ENCODE measurements around the gene PCSK2. TPM values are rescaled to one million over a fixed set of nuclear protein-coding genes. Genes with fewer than 3 reads are reported as not detected.
A peak's percentile ranks its signal among the peaks of the same experiment; 100 is the strongest.

The PCSK2 gene
- total and polyA plus RNA-seq, 8 donors = 5.4 to 51.0 (median 9.3) TPM

- Histone ChIP-seq H3K9me3 (no peaks in the 10 kb centered on the region), H3K36me3 (no peaks in the 10 kb centered on the region), H3K4me3 (no peak overlapping the region), H3K27me3 (no peaks in the 10 kb centered on the region), H3K27ac (no peak overlapping the region), H3K4me1 (no peaks in the 10 kb centered on the region)
- intact Hi-C loops (cut with DNase I) = no loop called here
- WGBS, 2 donors = 37 to 45% methylated on average over 4 of the region's 4 CpGs
- ATAC-seq (peak in 3 of 4 donors; percentile 65 to 87 (median 76)), DNase-seq (no peak), FAIRE-seq (no peak)
- TF ChIP-seq CTCF (IDR thresholded peaks at IDR 0.05) = no peak
Observed at GRCh38 chr20:17381724-17382123, 154.9 kb downstream of the PCSK2 start.

DNA sequence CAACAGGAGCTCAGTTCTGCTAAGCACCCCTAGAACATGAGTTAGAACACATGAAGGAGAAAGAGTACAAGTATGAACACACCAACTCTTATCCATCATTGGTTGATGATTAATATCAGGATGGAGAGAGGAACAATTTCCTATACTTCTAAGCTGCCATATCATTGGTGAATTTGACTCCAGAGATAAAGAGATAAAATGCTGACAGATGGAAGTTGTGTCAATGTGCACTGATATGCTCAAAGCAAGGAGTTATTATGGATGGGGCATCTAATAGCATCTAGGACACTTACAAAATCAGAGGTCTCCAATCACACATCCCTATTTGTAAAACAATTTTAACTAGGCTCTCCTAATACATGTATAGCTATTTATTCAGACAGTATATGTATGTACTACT is 159.0 kb downstream of the PCSK2 start:
- no peak for TF ChIP-seq CTCF (IDR thresholded peaks at IDR 0.05)
- Histone ChIP-seq H3K4me1 (no peaks in the 10 kb centered on the region), H3K4me3 (no peak overlapping the region), H3K9me3 (no peaks in the 10 kb centered on the region), H3K27me3 (no peaks in the 10 kb centered on the region), H3K36me3 (no peaks in the 10 kb centered on the region), H3K27ac (no peak overlapping the region)
- no peak for DNase-seq
- intact Hi-C loops (cut with DNase I) = no loop called here
- FAIRE-seq = no peak
- ATAC-seq = no peak

DNA sequence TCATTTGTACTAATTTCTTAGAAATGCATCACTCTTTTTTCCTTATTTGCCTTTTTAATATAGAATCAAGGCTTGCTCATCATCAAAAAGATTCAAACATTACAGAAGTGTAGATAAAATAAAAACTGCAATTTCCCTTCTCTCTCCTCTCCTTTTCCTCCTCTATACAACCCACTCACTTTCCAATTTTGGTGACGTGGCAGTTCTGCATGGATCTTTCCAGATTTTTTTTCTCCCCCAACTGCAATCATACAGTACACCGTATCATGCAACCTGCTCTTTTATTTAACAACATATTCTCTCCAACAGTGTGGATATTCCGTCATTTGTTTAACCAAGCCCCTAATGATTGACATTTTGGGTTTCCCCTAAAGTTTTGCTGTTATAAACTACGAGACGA is 163.8 kb downstream of the PCSK2 start:
- H3K4me3 ChIP-seq = no peak overlapping the region
- FAIRE-seq (no peak), ATAC-seq (no peak), DNase-seq (no peak)
- H3K4me1 ChIP-seq = no peaks in the 10 kb centered on the region
- H3K27ac ChIP-seq = no peak overlapping the region
- intact Hi-C loops (cut with DNase I) = no loop called here
- TF ChIP-seq CTCF (IDR thresholded peaks at IDR 0.05) = no peak
- 45 to 50% methylated on average over 5 of the region's 5 CpGs for WGBS, 2 donors
- H3K36me3 ChIP-seq = no peaks in the 10 kb centered on the region
- no peaks in the 10 kb centered on the region for H3K9me3 ChIP-seq
- H3K27me3 ChIP-seq = no peaks in the 10 kb centered on the region

DNA sequence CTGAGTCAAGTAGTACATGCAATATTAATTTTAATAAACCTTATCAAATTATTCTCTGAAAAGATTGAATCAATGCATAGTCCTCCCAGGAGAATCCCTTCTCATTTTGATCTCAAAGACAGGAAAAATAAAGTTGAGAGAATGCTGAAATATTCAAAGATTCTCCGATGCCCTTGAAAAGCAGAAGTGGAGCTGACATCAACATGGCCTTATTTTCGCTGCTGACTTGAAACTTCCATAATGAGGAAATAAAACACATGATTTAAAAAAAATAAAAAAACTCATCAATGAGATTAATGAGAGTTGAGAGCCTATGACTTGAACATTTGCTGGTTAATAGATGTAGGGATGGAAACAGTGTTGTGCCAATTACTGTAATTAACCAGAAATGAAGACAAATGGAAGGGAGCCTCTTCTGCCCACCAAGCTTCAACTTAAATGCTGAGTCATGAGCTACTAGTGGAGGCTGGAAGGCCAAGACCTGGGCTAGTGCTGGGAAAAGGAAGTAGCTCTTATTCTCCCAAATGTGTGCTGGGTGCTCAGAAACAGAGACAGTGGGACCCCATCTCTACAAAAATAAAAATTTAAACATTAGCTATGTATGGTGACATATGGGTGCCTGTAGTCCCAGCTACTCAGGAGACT is 164.4 kb downstream of the PCSK2 start:
- Histone ChIP-seq H3K27me3 (no peaks in the 10 kb centered on the region), H3K36me3 (no peaks in the 10 kb centered on the region), H3K4me3 (no peak overlapping the region), H3K27ac (no peak overlapping the region), H3K4me1 (no peaks in the 10 kb centered on the region), H3K9me3 (no peaks in the 10 kb centered on the region)
- no peak for DNase-seq
- intact Hi-C loops (cut with DNase I) = no loop called here
- WGBS, 2 donors = 71 to 74% methylated on average over 2 of the region's 2 CpGs
- no peak for ATAC-seq
- no peak for FAIRE-seq
- TF ChIP-seq CTCF (IDR thresholded peaks at IDR 0.05) = no peak

GRCh38 chr20:17394411-17394810 is 167.6 kb downstream of the PCSK2 start:
- Histone ChIP-seq H3K36me3 (no peaks in the 10 kb centered on the region), H3K4me3 (no peak overlapping the region), H3K4me1 (no peaks in the 10 kb centered on the region), H3K27me3 (no peaks in the 10 kb centered on the region), H3K9me3 (no peaks in the 10 kb centered on the region), H3K27ac (no peak overlapping the region)
- no peak for TF ChIP-seq CTCF (IDR thresholded peaks at IDR 0.05)
- 40 to 49% methylated on average over 5 of the region's 5 CpGs for WGBS, 2 donors
- intact Hi-C loops (cut with DNase I) = no loop called here
- no peak for DNase-seq
- no peak for FAIRE-seq
- no peak for ATAC-seq
